ENCODE data around the gene GPER1.

GPER1 gene

DNA sequence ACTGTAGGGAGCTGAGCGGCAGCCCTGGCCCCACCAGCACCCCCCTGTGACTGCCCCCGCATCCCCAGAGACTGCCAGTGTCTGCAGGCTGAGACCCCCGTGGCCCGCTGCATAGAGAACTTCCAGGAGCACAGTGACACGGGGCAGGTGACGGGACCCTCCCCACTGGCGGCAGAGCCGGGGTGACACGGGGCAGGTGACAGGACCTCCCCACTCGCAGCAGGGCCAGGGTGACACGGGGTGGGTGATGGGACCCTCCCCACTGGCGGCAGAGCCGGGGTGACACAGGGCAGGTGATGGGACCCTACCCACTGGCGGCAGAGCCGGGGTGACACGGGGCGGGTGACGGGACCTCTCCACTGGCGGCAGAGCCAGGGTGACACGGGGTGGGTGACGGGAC is 2.3 kb downstream of the GPER1 start:
- DNase-seq (ENCODE audit: low spot score), result no peak

DNA sequence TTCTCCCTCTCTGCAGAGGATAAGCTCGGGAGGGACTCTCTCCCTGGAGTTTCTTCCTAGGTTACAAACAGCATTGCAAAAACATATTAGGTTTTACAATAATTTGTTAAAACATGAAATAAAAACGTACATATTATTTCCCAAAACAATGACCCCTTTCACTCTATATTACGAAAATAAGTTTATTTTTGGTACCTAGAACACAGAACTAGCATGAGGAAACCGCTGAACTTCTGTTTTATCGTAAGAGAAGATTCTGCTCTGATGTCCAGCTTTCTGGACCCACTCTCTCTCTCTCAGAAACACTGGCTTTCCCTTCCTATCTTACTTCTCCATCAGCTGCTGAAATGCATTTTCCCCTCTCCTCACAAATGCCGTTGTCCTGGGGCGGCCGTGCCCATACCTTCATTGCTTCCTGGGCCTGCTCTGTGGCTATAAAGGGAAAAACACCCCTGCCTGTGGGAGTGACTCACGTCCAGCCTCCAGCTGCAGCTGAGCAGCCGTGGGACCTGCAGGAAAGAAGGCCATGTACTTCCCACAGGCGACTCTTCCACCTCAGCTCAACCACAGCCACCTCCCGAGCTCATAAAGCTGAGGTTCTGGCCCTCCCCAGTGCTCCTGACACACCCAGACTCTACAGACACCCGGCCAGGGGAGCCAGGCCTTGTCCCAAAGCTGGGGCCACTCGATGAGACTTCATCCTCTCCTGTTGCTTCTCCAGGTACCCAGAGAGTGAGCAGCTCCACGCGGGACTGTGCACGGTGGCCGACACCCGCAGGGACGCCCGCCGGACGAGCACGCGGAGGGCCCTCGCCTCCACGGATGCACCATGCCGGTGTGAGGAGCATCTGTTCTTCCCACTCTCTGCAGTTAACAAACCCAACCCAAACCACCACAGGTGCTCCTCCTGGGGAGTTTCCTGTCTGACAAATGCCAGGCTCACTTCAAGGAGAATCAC is 3.1 kb downstream of the GPER1 start:
- DNase-seq (ENCODE audit: low spot score), result no peak

DNA sequence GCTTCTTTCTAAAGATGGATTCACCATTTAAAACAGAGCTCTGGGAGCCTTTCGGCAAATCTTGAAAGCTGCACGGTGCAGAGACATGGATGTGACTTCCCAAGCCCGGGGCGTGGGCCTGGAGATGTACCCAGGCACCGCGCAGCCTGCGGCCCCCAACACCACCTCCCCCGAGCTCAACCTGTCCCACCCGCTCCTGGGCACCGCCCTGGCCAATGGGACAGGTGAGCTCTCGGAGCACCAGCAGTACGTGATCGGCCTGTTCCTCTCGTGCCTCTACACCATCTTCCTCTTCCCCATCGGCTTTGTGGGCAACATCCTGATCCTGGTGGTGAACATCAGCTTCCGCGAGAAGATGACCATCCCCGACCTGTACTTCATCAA is 3.7 kb downstream of the GPER1 start:
- no peak for DNase-seq (ENCODE audit: low spot score)

DNA sequence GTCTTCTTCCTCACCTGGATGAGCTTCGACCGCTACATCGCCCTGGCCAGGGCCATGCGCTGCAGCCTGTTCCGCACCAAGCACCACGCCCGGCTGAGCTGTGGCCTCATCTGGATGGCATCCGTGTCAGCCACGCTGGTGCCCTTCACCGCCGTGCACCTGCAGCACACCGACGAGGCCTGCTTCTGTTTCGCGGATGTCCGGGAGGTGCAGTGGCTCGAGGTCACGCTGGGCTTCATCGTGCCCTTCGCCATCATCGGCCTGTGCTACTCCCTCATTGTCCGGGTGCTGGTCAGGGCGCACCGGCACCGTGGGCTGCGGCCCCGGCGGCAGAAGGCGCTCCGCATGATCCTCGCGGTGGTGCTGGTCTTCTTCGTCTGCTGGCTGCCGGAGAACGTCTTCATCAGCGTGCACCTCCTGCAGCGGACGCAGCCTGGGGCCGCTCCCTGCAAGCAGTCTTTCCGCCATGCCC is 4.3 kb downstream of the GPER1 start:
- no peak for DNase-seq (ENCODE audit: low spot score)

DNA sequence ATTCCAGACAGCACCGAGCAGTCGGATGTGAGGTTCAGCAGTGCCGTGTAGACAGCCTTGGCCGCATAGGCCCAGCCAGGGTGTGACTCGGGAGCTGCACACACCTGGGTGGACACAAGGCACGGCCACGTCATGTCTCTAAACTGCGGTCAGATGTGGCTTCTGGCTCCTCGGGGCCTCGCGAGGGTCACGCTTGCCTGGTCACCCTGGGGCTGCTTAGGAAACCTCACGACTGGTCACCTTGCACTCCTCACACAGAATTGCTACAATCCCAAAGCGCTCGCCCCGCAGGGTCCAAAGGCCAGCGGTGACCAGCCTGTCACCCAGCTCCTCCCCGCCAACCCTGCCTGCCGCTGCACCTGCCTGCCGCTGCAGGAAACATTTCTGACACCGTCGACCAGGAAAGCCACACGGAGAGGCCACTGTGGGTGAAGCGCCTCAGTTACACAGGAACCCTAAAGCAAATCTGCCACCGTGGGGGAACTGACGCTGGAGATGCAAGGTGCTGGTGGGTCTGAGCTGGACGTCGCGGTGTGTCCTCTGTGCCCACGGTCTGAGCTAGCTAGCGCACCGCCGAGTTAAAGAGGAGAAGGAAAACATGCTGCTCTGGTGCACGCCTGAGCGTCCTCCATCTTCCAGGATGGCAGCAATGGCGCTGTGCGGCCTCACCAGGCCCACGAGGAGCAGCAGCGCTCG is 5.0 kb downstream of the GPER1 start:
- no peak for DNase-seq (ENCODE audit: low spot score)

DNA sequence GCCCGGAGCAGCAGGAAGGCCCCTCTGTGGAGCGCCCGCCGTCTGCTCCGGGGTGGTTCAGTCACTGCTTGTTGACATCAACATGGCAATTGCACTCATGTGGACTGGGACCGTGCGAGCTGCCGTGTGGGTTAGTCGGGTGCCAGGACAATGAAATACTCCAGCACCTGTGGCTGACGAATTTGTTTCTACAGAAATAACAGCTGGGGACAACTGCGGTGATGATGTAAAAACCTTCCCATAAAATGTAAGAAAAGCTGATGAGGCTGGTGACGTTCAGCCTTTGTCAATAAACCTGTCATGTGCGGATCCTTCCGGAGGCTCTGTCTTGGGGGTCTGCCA is 5.6 kb downstream of the GPER1 start:
- no peak for DNase-seq (ENCODE audit: low spot score)

DNA sequence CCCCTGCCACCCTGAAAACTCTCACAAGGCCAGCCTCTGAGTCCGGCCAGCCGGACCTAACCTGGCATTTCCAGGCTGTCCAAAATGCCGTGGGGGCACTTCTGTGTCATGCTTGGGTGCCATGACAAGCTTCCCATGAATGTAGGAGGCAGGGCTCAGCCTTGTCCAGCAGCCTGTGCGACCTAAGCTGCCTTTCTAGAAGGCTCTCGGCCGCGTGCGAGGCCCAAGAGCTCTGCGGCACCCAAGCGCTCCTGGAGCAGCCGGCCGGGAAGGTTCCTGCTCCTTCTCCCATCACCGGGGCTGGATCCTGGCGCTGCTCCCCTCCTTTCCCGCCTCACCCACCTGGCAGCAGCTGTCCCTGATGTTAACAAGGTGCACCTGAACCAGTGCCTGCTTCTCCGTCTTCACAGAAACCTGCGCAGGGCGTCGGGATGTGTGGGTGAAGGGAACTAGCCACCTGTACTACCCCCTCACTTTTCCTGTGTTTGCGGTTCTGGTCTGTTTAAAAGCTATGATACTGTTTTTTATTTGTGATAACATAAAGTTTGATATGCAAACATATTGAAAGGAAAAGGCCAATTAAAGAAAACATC is 6.1 kb downstream of the GPER1 start:
- no peak for DNase-seq (ENCODE audit: low spot score)

DNA sequence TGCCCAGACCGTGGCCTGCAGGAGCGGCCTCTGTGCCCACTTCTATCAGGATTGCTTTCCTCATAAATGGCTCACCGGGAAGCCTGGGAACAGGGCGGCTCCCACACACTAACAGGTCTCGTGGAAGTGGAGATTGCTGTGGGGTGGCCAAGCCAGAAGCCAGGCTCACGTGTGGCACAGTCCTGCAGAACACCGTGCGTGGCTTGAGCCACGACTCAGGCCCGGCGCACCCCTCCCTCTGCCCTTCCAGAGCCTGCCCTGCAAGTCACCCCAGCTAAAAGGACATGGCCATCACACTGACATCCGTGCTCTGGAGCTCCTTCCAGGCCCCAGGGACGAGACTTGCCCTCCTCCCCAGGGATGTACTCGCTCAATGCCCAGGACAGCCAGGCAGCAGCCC is 7.0 kb downstream of the GPER1 start:
- no peak for DNase-seq (ENCODE audit: low spot score)

DNA sequence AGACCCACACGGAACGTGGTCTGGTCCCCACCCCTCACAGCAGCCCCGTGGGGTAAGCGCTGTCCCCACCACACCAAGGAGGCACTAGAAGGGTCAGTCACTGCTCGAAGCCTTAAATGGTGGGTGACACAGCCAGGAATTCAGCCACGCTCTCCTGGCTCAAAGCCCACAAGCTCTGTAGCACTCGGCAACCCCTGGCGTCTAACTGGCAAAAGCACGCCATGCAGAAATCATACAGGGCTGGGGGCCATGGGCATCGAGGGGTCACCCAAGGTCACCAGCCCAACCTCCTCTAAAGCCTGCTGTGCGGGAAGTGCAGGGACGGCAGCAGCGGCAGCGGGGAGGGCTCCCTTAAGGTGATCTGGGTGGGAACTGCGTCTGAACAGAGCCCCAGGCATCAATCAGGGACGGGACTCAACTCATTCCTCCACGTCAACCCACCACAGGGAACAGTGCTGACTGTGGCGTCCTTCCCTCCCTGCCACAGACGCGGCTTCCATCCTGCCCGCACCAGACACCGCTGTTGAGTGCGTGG is 7.8 kb downstream of the GPER1 start:
- DNase-seq (ENCODE audit: low spot score), result no peak

DNA sequence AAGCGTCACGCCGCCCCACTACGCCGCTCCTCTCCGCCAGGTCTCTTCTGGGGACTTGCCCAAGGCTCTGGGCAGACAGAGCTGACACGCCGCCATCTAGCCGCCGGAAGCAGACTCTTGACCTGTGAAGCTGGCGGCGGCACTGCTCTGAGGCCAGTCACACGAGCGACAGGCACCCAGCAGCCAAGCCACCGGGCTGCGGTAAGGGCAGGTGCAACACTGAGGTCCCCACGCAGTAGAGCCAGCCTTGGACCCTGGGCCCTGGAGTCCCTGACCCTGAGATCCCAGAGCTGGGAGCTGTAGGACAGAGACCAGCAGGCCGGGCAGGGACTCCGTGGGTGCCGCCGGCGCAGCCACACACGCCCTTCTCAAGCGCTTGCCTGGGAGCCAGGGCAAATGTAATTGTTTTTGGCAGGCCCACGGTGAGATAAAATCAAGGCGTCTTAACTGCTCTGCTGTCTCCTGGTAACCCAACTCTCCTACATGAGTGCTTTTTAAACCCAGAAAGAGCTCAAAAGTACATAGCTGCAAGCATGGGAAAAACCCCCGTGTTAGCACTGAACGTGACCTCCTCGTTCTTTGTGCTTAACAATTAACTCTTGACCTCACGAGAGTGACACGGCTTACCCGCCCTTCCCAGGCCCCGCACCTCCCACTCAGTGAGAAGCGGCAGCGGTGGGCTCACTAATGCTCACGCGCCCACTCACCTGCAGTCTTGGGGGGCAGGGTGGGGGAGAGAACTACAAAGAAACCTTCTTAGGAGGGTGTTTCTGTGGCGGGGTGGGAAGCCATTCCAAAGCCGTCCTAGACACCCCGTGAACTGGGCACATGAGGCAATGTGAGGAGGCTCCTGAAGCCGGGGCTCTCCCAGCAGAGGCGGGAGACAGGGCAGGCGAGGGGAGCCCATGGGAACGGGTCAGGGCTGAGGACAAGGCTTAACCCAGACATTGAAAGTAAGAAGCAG is 8.5 kb downstream of the GPER1 start:
- DNase-seq (ENCODE audit: low spot score), result no peak

DNA sequence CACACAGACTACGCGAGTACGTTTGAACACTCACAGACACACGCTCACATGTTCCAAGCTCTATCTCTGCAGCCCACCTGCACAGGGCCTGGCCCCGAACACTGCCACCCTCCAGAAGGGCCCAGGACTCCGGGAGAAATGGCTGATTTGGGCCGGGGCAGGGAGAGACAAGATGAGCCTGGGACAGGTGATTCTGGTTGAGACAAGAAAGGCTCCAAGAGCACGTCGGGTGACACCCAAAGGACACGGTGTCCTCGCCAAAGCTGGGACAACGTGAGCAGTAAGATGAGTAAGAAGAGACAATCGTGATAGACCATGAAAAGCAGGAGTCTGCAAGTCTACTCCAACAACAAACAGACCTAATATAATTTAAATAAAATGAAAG is 9.2 kb downstream of the GPER1 start:
- no peak for DNase-seq (ENCODE audit: low spot score)

DNA sequence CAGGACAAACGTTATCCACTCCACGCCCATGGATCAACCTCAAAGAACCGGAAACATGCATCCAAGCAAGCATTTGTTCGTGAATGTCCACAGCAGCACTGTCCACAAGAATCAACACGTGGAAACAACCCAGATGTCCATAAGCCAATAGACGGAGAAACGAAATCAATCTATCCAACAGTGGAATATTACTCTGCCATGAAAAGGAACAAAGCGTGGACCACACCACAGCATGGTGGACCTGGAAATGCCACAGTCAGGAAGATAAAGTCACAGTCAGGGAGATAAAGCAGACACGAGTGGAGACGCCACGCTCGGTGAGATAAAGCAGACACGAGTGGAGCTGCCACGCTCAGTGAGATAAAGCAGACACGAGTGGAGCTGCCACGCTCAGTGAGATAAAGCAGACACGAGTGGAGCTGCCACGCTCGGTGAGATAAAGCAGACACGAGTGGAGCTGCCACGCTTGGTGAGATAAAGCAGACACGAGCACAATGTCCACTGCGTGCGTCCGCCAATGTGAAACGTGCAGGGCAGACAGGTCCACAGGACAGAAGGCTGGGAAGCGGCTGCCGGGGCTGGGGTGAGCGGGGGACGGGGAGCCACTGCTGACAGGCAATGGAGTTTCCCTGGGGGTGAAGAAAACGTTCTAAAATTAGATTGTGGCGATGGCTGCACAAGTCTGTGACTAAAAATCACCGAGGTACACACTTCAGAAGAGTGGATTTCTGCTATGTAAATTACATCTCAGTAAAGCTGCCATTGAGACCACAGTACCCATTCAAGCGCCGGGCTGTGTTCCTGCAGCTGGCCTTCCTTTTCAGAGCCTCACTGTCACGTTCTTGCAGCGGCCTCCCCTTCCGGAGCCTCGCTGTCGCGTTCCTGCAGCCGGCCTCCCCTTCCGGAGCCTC is 10.6 kb downstream of the GPER1 start:
- no peak for DNase-seq (ENCODE audit: low spot score)

DNA sequence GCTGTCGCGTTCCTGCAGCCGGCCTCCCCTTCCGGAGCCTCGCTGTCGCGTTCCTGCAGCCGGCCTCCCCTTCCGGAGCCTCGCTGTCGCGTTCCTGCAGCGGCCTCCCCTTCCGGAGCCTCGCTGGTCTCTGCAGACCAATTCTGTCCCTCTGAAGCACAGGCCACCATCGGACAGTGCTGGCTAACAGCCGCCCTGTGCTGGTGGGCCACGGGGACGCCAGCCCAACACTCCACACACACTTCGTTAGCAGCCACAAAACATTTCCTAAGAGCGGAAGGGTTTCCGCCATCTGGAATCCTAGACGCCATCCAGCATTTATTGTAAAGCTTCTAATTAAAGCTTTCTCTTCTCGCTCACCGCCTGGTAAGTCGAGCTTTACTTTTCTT is 11.2 kb downstream of the GPER1 start:
- DNase-seq (ENCODE audit: low spot score), result no peak

DNA sequence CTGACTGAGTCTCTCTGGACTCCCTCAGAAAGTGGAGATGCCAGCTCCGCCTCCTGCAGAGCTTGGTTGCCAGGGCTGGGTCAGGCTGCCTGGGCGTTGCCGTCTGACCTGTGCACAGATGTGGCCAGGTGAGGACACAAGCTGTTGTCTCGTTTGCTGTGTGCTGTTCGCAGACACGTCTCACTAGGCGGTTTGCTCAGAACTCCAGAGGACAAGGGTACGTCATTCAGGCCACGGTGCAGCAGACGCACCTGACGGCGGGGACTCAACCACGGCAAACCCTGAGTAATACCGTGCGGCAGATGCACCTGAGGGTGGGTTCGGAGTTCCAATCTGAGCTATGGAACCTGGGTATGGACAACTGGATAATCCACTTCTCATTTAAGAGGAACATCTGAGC is 11.7 kb downstream of the GPER1 start:
- no peak for DNase-seq (ENCODE audit: low spot score)

DNA sequence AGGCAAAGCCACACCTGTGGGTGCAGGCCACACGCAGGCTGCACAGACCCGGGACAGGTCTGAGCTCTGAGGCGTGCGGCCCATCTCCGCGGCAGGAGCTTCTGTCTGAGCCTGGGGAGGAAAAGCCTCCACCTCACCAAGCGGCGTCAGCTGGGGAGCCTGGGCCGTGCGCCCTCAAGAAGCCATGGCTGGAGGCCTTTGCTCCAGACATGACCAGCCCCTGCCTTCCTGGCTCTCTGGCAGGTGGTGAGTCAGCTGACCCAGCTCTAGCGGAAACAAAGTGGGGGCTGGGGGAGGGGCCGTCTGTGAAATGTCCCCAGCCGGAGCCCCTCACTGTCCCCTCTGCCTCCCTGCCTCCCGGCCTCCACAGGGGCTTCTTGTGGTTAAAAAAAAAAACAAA is 12.5 kb downstream of the GPER1 start:
- DNase-seq (ENCODE audit: low spot score), result no peak

DNA sequence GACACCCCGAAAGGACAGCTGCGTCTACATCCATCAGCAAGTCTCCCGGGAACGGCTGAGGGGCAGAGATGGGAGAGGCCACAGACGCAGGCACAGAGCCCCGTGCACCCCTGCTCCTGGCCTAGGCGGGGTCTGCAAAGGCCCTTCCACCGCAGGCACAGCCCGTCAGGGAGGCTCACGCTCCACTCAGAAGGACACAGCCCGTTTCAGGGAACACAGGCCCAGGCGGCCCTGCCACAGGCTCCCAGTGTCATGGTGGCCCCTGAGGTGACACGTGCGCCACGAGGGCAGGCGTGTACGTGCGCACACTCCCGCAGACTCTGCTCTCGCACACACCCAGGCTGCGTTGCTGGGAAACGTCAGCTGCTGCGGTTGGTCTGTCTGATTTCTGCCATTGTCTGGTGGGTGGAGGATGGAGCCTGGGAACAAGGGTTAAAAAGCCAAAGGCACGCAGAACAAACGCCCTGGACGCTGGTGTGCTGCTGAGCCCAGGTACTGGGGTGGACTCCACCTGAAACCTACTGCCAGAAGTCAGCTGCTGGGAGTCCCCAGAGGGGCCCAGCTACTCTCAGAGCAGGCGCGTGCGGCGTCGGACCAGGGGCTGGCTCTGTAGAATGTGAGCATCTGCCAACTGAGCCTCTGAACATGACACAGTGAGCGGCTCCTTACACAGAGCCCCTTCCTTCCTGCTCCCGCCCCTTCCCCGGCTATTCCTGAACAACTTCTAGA is 13.1 kb downstream of the GPER1 start:
- no peak for DNase-seq (ENCODE audit: low spot score)

DNA sequence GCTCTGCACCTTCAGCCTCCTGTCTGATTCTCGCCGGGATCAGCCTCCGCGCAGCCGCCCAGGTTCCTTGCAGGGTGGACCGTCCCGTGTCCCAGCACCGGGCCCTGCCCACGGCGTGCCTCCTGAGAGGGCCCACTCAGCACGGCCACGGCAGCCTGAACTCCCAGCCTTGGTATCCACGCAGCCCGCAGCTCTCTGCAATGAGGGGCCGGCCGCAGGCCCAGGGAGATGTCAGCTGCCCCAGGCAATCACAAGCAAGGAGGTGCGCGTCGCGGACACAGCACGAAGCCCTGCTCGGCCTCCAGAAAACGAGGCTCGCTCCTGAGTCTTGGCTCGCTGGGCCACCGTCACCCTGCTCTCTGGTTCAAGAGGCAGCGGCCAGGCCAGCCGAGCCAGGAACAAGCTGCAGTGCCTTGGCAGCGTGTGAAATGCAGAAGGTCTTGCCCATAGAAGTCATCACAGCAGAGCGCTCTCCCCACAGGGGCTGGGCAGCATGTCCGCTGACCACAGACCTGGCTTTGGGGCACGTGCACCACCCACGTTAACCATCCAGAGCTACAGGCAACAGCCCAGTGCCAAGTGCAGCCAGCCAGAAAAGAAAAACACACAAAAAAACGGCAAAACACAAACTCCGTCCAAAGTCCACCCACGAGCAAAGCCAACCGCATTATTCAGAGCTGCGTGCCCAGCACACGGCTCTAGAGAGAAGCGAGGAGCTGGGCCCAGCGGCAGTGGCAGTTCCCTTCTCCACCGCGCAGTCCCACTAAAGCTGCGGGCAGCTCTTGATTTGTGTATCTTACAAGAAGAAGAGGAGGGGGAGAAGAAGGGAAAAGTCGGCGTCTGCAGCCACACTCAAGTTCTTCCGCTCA is 13.9 kb downstream of the GPER1 start:
- DNase-seq (ENCODE audit: low spot score), result no peak

DNA sequence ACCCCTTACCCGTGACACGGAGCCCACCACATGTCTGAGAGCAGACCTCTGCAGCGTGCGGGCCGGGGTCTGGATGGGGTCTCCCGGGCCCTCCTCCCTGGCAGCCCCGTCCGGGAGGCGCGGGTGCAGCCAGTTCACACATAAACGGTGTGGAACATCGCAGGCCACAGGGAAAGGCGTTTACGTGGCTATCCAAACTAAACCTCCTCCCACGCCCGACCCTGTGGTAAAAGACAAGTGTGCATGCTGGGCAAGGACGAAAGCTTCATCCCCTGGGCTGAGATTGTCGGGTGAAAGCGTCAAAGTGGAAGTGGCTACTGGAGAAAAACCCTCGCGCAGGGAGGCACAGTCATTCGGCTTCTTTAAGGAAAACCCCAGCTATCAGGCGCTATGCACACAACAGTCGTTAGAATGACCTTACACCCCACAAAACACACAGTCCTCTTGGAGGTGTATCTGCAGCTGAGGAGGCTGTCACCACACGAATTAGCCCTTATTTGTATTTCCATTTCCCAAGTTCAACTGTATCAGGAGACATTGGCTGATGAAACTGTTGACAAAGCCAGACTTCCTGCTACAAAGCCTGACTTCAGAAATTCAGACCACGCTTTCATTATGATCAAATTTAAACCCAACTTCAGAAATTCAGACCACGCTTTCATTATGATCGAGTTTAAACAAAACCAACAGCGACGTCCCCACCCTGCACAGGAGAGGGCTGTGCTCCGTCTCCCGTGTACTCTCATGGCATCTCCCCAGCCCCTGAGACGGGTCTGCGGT is 15.3 kb downstream of the GPER1 start:
- no peak for DNase-seq (ENCODE audit: low spot score)

All from AG20443 (cell line).